Smooth muscle cell (in vitro differentiated cells): ENCODE measurements around the gene FIGNL1. TPM values are rescaled to one million over a fixed set of nuclear protein-coding genes. Genes with fewer than 3 reads are reported as not detected.

Source experiments
- DNase-seq: peaks from one replicate; lab custom pipeline; 2025; ENCODE audit not compliant: unreplicated experiment; lab: John Stamatoyannopoulos, UW
- H2AFZ ChIP-seq: fragments of 200-600 bp; sonication (generic); 2 replicates; pipeline ENCODE4 v1.6.0; 2016; ENCODE audit warnings: antibody characterized with exemption, low read depth, mild to moderate bottlenecking
- H3F3A ChIP-seq: fragments of 200-600 bp; sonication (generic); 2 replicates; pipeline ENCODE4 v1.6.0; 2017; ENCODE audit warnings: antibody characterized with exemption, low read depth
- H3K27ac ChIP-seq: fragments of 200-600 bp; sonication (generic); 2 replicates; pipeline ENCODE4 v1.5.1; 2016; ENCODE audit warnings: low read depth, mild to moderate bottlenecking
- H3K27me3 ChIP-seq: fragments of 200-600 bp; sonication (generic); 2 replicates; pipeline ENCODE4 v1.6.1; 2016; ENCODE audit warnings: low read depth, mild to moderate bottlenecking
- H3K36me3 ChIP-seq: fragments of 200-600 bp; sonication (generic); 2 replicates; pipeline ENCODE4 v1.5.1; 2016; ENCODE audit warnings: low read depth
- H3K4me1 ChIP-seq: fragments of 200-600 bp; sonication (generic); 2 replicates; pipeline ENCODE4 v1.5.1; 2016; ENCODE audit warnings: low read depth
- H3K4me2 ChIP-seq: fragments of 200-600 bp; sonication (generic); 2 replicates; pipeline ENCODE4 v1.6.0; 2016; ENCODE audit warnings: mild to moderate bottlenecking
- H3K4me3 ChIP-seq: fragments of 200-600 bp; sonication (generic); 2 replicates; pipeline ENCODE4 v1.5.1; 2016; ENCODE audit warnings: mild to moderate bottlenecking
- H3K79me2 ChIP-seq: fragments of 200-600 bp; sonication (generic); 2 replicates; pipeline ENCODE4 v1.6.0; 2016; ENCODE audit warnings: low read depth, mild to moderate bottlenecking
- H3K9ac ChIP-seq: fragments of 200-600 bp; sonication (generic); 2 replicates; pipeline ENCODE4 v1.6.0; 2016; ENCODE audit warnings: low read depth
- H3K9me3 ChIP-seq: fragments of 200-600 bp; sonication (generic); replicated peaks from 2 replicates; pipeline ENCODE4 v1.5.1; 2016; ENCODE audit warnings: low read depth
- H4K20me1 ChIP-seq: fragments of 200-600 bp; sonication (generic); 2 replicates; pipeline ENCODE4 v1.6.0; 2016; ENCODE audit warnings: low read depth
- WGBS: methylation state at CpG from one replicate; pipeline ENCODE4 v1.1.7; 2016; ENCODE audit warnings: low lambda C conversion rate; 5-methylcytosine and 5-hydroxymethylcytosine counted together
- polyA plus RNA-seq: library from polyadenylated mRNA; unstranded; fragments of >200 nt; fragmentation: Nextera tagmentation; extraction: Ambion mirVana; gene quantifications from 2 replicates; pipeline ENCODE4 v1.2.1, GENCODE V29; 2016
- total RNA-seq: library from RNA; depleted of rRNA; stranded (reverse); fragments of >200 nt; gene quantifications from 2 replicates; pipeline ENCODE4 v1.2.3, GENCODE V29; 2014
- TF ChIP-seq, protein P1 (sequence below): fragments of 200-600 bp; sonication (generic); IDR thresholded peaks from 2 replicates; pipeline ENCODE4 v1.5.1; 2017; ENCODE audit warnings: borderline replicate concordance, mild to moderate bottlenecking, antibody characterized with exemption; ENCODE audit not compliant: insufficient read depth, poor library complexity, severe bottlenecking

FIGNL1 gene
- total and polyA plus RNA-seq, 2 experiments from 2014 or later: 6.3 to 10.8 TPM

DNA sequence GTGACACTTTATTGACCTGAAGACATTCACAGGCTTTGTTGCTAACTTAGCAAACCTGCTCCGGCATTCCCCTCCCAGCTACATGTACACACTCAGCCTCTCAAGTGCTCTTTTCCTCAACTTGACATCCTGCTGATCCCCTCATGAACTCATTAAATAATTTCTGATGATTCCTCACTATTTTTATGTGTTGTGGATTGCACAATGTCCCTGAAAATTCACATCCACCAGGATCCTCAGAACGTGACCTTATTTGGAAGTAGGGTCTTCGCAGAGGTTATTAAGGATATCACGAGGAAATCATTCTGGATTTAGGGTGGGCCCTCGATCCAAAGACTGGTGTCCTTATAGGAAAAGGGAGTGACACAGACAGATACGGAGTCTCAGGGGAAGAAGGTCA lies 27.3 kb downstream of the FIGNL1 start:
- DNase-seq: no peak
- Histone ChIP-seq H3K27ac (no peak overlapping the region), H3K4me2 (no peak overlapping the region), H2AFZ (no peak overlapping the region), H4K20me1 (no peaks in the 10 kb centered on the region), H3K4me1 (peaks cover 11% of the 10 kb centered on the region), H3K9me3 (no peaks in the 10 kb centered on the region), H3K9ac (no peak overlapping the region), H3K4me3 (no peak overlapping the region), H3F3A (no peaks in the 10 kb centered on the region), H3K27me3 (no peaks in the 10 kb centered on the region), H3K79me2 (no peaks in the 10 kb centered on the region), H3K36me3 (no peaks in the 10 kb centered on the region)
- 98% methylated on average over 6 of the region's 6 CpGs for WGBS
- TF ChIP-seq, protein P1, sequence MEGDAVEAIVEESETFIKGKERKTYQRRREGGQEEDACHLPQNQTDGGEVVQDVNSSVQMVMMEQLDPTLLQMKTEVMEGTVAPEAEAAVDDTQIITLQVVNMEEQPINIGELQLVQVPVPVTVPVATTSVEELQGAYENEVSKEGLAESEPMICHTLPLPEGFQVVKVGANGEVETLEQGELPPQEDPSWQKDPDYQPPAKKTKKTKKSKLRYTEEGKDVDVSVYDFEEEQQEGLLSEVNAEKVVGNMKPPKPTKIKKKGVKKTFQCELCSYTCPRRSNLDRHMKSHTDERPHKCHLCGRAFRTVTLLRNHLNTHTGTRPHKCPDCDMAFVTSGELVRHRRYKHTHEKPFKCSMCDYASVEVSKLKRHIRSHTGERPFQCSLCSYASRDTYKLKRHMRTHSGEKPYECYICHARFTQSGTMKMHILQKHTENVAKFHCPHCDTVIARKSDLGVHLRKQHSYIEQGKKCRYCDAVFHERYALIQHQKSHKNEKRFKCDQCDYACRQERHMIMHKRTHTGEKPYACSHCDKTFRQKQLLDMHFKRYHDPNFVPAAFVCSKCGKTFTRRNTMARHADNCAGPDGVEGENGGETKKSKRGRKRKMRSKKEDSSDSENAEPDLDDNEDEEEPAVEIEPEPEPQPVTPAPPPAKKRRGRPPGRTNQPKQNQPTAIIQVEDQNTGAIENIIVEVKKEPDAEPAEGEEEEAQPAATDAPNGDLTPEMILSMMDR: no peak

GRCh38 chr7:50421043-50421442 lies 29.1 kb downstream of the FIGNL1 start:
- no peaks in the 10 kb centered on the region for H3K9me3 ChIP-seq
- no peaks in the 10 kb centered on the region for H3K27me3 ChIP-seq
- no peaks in the 10 kb centered on the region for H4K20me1 ChIP-seq
- H2AFZ ChIP-seq: no peak overlapping the region
- H3F3A ChIP-seq: no peaks in the 10 kb centered on the region
- no peak overlapping the region for H3K4me2 ChIP-seq
- no peaks in the 10 kb centered on the region for H3K79me2 ChIP-seq
- WGBS: 61% methylated on average over 3 of the region's 3 CpGs
- H3K36me3 ChIP-seq: no peaks in the 10 kb centered on the region
- H3K4me3 ChIP-seq: no peak overlapping the region
- TF ChIP-seq, protein P1: no peak
- no peak for DNase-seq
- H3K9ac ChIP-seq: no peak overlapping the region
- peaks cover 11% of the 10 kb centered on the region for H3K4me1 ChIP-seq
- no peak overlapping the region for H3K27ac ChIP-seq

DNA sequence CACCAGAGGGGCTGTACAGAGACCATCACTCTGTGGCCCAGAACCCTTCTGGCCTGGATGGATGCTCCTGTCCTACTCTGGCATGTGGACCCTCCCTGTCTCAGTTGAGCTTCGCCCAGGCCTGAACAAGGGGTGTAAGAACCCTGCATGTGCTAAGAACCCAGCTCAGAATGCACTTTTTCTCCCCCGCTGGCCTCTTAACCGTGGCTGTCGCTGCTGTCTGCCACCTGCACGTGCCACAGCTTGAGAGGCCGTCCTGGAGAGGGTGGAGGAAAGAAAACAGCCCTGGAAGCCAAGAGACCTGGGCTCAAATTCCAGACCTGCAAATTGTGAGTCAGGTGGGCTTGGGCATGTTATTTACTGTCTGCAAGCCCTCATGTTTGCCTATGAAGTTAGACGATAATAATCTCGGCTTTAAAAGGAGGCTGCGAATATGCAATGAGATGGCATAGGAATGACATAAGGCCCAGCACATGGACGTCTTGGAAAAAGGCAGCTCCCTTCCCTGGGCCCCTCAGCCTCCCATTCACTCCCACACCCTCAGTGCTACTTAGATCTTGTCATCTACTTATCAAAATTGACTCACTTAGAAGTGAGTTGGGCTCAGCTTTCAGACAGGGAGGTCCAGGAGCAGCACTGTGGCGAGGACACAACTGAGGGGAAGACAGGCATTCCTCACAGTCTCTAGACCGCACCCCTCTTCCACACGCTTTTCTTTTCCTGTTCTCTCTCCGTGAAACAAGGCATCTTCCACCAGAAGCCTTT lies 31.4 kb downstream of the FIGNL1 start:
- H3K4me1 ChIP-seq: peaks cover 11% of the 10 kb centered on the region
- no peaks in the 10 kb centered on the region for H3F3A ChIP-seq
- H2AFZ ChIP-seq: peak overlapping the region; percentile 50
- no peaks in the 10 kb centered on the region for H3K36me3 ChIP-seq
- no peak overlapping the region for H3K4me2 ChIP-seq
- H3K9ac ChIP-seq: no peak overlapping the region
- 59% methylated on average over 14 of the region's 14 CpGs for WGBS
- H3K27ac ChIP-seq: no peak overlapping the region
- H3K27me3 ChIP-seq: no peaks in the 10 kb centered on the region
- TF ChIP-seq, protein P1: no peak
- no peaks in the 10 kb centered on the region for H3K79me2 ChIP-seq
- no peaks in the 10 kb centered on the region for H4K20me1 ChIP-seq
- no peak for DNase-seq
- no peaks in the 10 kb centered on the region for H3K9me3 ChIP-seq
- H3K4me3 ChIP-seq: no peak overlapping the region

- Histone ChIP-seq H3K27me3 (no peaks in the 10 kb centered on the region), H3K4me2 (no peak overlapping the region), H3K9me3 (no peaks in the 10 kb centered on the region), H3K27ac (no peak overlapping the region), H2AFZ (no peak overlapping the region), H3K36me3 (no peaks in the 10 kb centered on the region), H3F3A (no peaks in the 10 kb centered on the region), H4K20me1 (no peaks in the 10 kb centered on the region), H3K79me2 (no peaks in the 10 kb centered on the region), H3K4me3 (no peak overlapping the region), H3K4me1 (peaks cover 11% of the 10 kb centered on the region), H3K9ac (no peak overlapping the region)
- TF ChIP-seq, protein P1: peak; percentile 81
- peak; percentile 13 for DNase-seq
- 17% methylated on average over 4 of the region's 4 CpGs for WGBS
Measured at GRCh38 chr7:50418086-50418515, 32.0 kb downstream of the FIGNL1 start.
